Activated naive CD4-positive, alpha-beta T cell (primary cell): ENCODE results near the gene DCHS1.

Experiments used
- DNase-seq, 4 experiments: peaks; one replicate each; lab custom pipeline; 2025; lab: John Stamatoyannopoulos, UW

DCHS1 gene

GRCh38 chr11:6670202-6670830 lies 14.7 kb upstream of the DCHS1 start:
- DNase-seq, result no peak

GRCh38 chr11:6667733-6668374 lies 12.2 kb upstream of the DCHS1 start:
- no peak for DNase-seq

- DNase-seq, result no peak
Measured at GRCh38 chr11:6666302-6667183, 10.9 kb upstream of the DCHS1 start.

GRCh38 chr11:6664551-6664950 lies 8.9 kb upstream of the DCHS1 start:
- no peak for DNase-seq

- no peak for DNase-seq
Measured at GRCh38 chr11:6663794-6664469, 8.3 kb upstream of the DCHS1 start.

- no peak for DNase-seq
Measured at GRCh38 chr11:6660712-6661111, 5.1 kb upstream of the DCHS1 start.

GRCh38 chr11:6658647-6659046 lies 3.0 kb upstream of the DCHS1 start:
- DNase-seq, result no peak

GRCh38 chr11:6657346-6657745 lies 1.7 kb upstream of the DCHS1 start:
- no peak for DNase-seq

GRCh38 chr11:6656936-6657335 lies 1.3 kb upstream of the DCHS1 start:
- DNase-seq, result no peak

- DNase-seq, result no peak
Measured at GRCh38 chr11:6656584-6656915, 941 bp upstream of the DCHS1 start.

GRCh38 chr11:6655020-6655789 lies 404 bp downstream of the DCHS1 start:
- peak in 1 of 4 experiments; percentile 18 for DNase-seq

GRCh38 chr11:6654281-6655019 lies 1.2 kb downstream of the DCHS1 start:
- DNase-seq, result no peak

GRCh38 chr11:6653656-6654055 lies 2.0 kb downstream of the DCHS1 start:
- DNase-seq, result no peak

- DNase-seq, result no peak
Measured at GRCh38 chr11:6653097-6653496, 2.5 kb downstream of the DCHS1 start.

- no peak for DNase-seq
Measured at GRCh38 chr11:6652182-6652581, 3.4 kb downstream of the DCHS1 start.

- DNase-seq, result no peak
Measured at GRCh38 chr11:6650980-6651379, 4.6 kb downstream of the DCHS1 start.

GRCh38 chr11:6650104-6650503 lies 5.5 kb downstream of the DCHS1 start:
- no peak for DNase-seq

- DNase-seq, result no peak
Measured at GRCh38 chr11:6648501-6648900, 7.1 kb downstream of the DCHS1 start.

GRCh38 chr11:6647836-6648235 lies 7.8 kb downstream of the DCHS1 start:
- DNase-seq, result no peak

GRCh38 chr11:6646918-6647679 lies 8.5 kb downstream of the DCHS1 start:
- DNase-seq, result peak in 1 of 4 experiments; percentile 25
